ENCODE data around the gene HECTD4.

Gene HECTD4

GRCh38 chr12:112308161-112308560 is 74.1 kb downstream of the HECTD4 start:
- TF ChIP-seq CTCF (IDR thresholded peaks at IDR 0.05; ENCODE audit: low read depth, low read length) = no peak

GRCh38 chr12:112307317-112308011 is 74.8 kb downstream of the HECTD4 start:
- TF ChIP-seq CTCF (IDR thresholded peaks at IDR 0.05; ENCODE audit: low read depth, low read length) = no peak
- H3K4me3 ChIP-seq (replicated peaks in 1 of 2; ENCODE audit: low read depth in 2 of 2, low read length in 2 of 2) = no peak overlapping the region
- peak in 1 of 2 donors; percentile 54 for DNase-seq (ENCODE audit: low read depth in 2 of 2)

More at GRCh38 chr12:112308161-112308560, 74.1 kb downstream of the HECTD4 start:
- H3K4me3 ChIP-seq (replicated peaks in 1 of 2; ENCODE audit: low read depth in 2 of 2, low read length in 2 of 2) = no peak overlapping the region
- no peak for DNase-seq (ENCODE audit: low read depth in 2 of 2)

GRCh38 chr12:112305951-112306350 is 76.3 kb downstream of the HECTD4 start:
- TF ChIP-seq CTCF (IDR thresholded peaks at IDR 0.05; ENCODE audit: low read depth, low read length) = no peak
- DNase-seq (ENCODE audit: low read depth in 2 of 2) = no peak
- no peak overlapping the region for H3K4me3 ChIP-seq (replicated peaks in 1 of 2; ENCODE audit: low read depth in 2 of 2, low read length in 2 of 2)

- no peak for DNase-seq (ENCODE audit: low read depth in 2 of 2)
- no peak overlapping the region for H3K4me3 ChIP-seq (replicated peaks in 1 of 2; ENCODE audit: low read depth in 2 of 2, low read length in 2 of 2)
- TF ChIP-seq CTCF (IDR thresholded peaks at IDR 0.05; ENCODE audit: low read depth, low read length) = no peak
Measured at GRCh38 chr12:112304436-112304835, 77.8 kb downstream of the HECTD4 start.

- H3K4me3 ChIP-seq (replicated peaks in 1 of 2; ENCODE audit: low read depth in 2 of 2, low read length in 2 of 2) = no peak overlapping the region
- TF ChIP-seq CTCF (IDR thresholded peaks at IDR 0.05; ENCODE audit: low read depth, low read length) = no peak
- no peak for DNase-seq (ENCODE audit: low read depth in 2 of 2)
Measured at GRCh38 chr12:112303799-112304198, 78.4 kb downstream of the HECTD4 start.

- H3K4me3 ChIP-seq (replicated peaks in 1 of 2; ENCODE audit: low read depth in 2 of 2, low read length in 2 of 2) = no peak overlapping the region
- no peak for TF ChIP-seq CTCF (IDR thresholded peaks at IDR 0.05; ENCODE audit: low read depth, low read length)
- peak; percentile 74 to 93 for DNase-seq (ENCODE audit: low read depth in 2 of 2)
Measured at GRCh38 chr12:112303004-112303403, 79.2 kb downstream of the HECTD4 start.

GRCh38 chr12:112299704-112300103 is 82.5 kb downstream of the HECTD4 start:
- no peak overlapping the region for H3K4me3 ChIP-seq (replicated peaks in 1 of 2; ENCODE audit: low read depth in 2 of 2, low read length in 2 of 2)
- TF ChIP-seq CTCF (IDR thresholded peaks at IDR 0.05; ENCODE audit: low read depth, low read length) = no peak
- DNase-seq (ENCODE audit: low read depth in 2 of 2) = no peak
